Ishikawa (cell line): Measurements from ENCODE around the gene TTC31.

Source experiments
- FOXM1 ChIP-seq: IDR thresholded peaks from 2 replicates; pipeline ENCODE4 v1.6.1; 2012; ENCODE audit warnings: low read depth, borderline replicate concordance
- ZBTB7A ChIP-seq: IDR thresholded peaks from 2 replicates; pipeline ENCODE4 v1.6.1; 2012; ENCODE audit warnings: low read depth

DNA sequence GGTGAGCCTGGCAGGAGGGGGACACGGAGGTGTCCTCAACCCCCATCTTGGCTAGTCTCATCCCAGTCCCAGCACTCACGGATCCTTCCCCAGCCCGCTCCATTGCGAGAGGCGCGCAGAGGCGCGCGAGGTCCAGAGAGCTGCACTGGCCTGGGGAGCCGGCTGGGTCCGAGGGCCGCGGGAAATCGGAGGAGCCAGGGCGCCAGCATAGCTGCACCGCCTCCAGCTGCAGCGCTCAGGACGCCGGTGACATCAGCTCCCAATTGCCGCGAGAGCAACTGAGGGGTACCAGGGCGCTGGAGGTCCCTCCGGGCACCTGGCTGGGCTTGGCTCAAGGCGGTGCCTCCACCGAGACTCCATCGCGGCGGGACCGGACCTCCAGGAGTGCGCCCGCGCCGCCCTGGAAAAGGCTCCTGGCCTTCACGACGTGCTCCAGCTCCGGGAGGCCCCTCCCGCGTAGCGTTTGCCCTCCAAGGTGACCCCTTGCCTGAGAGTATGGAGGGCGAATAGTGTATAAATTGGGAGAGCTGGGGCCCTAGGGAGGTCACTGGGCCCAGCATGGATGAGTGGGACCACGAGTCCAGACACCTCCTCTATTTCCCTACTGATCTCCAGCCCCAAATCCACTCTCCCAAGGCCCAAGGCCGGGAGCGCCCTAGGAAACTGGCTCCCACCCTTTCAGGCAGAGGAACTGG is 46.6 kb upstream of the TTC31 start:
- TF ChIP-seq ZBTB7A (no peak), FOXM1 (no peak)
